Panc1 (cell line): ENCODE results near the gene RAPGEF5. TPM values are rescaled to one million over a fixed set of nuclear protein-coding genes. Genes with fewer than 3 reads are reported as not detected.

Experiments
- ATAC-seq: fragments of 200-7000 bp; cut with Tn5 transposase; 2 replicates; pipeline ENCODE4 v1.9.1; 2020; ENCODE audit warnings: mild to moderate bottlenecking, moderate library complexity
- BruUV-seq: library from RNA; stranded (reverse); fragments of 400-500 nt; replicated peaks from 2 replicates; lab custom pipeline; 2021; lab: Mats Ljungman, UMichigan
- CTCF ChIA-PET: fragments of 300-600 bp; sonication (Branson Sonifier 250); formaldehyde crosslinking; loops from one replicate; lab custom pipeline; 2022; ENCODE audit warnings: antibody characterized with exemption; lab: Charles Lee
- POLR2A ChIA-PET: fragments of 300-600 bp; sonication (Branson Sonifier 250); formaldehyde crosslinking; loops from one replicate; lab custom pipeline; 2022; ENCODE audit warnings: antibody characterized with exemption; lab: Charles Lee
- DNase-seq: peaks from one replicate; pipeline ENCODE4 v3.0.0-alpha.2; 2010; ENCODE audit warnings: low read depth, low spot score
- H3K27ac ChIP-seq: 2 replicates; pipeline ENCODE4 v1.5.1; 2011; ENCODE audit warnings: mild to moderate bottlenecking, low read length, inconsistent platforms
- H3K27me3 ChIP-seq: fragments of 200-500 bp; sonication (Bioruptor generic); 2 replicates; pipeline ENCODE4 v1.6.0; 2014; ENCODE audit warnings: low read length, inconsistent platforms; ENCODE audit not compliant: control insufficient read depth, insufficient read depth
- H3K36me3 ChIP-seq: fragments of 200-500 bp; sonication (Bioruptor generic); 2 replicates; pipeline ENCODE4 v1.5.1; 2014; ENCODE audit warnings: inconsistent platforms, mild to moderate bottlenecking, low read length, moderate library complexity; ENCODE audit not compliant: control insufficient read depth, insufficient read depth
- H3K4me1 ChIP-seq: 2 replicates; pipeline ENCODE4 v1.5.1; 2011; ENCODE audit warnings: inconsistent platforms, mild to moderate bottlenecking, low read length, moderate library complexity; ENCODE audit not compliant: control insufficient read depth, insufficient read depth
- H3K4me3 ChIP-seq, 2 experiments: 2 replicates each; pipeline ENCODE4 v1.5.1; 2011 to 2012; ENCODE audit warnings: low read depth in 2 of 2, low read length in 2 of 2, mild to moderate bottlenecking in 2 of 2, inconsistent platforms in 1 of 2, moderate library complexity in 1 of 2
- H3K9me3 ChIP-seq: fragments of 200-500 bp; sonication (Bioruptor generic); 2 replicates; pipeline ENCODE4 v1.5.1; 2014; ENCODE audit warnings: low read depth, mild to moderate bottlenecking, inconsistent platforms, low read length, moderate library complexity; ENCODE audit not compliant: control insufficient read depth, insufficient read depth
- CTCF ChIP-seq: fragments of 450-650 bp; IDR thresholded peaks from 2 replicates; pipeline ENCODE4 v1.5.1; 2017; ENCODE audit warnings: mild to moderate bottlenecking
- POLR2AphosphoS5 ChIP-seq: IDR thresholded peaks from 2 replicates; pipeline ENCODE4 v1.6.1; 2012; ENCODE audit warnings: mild to moderate bottlenecking, low read depth, low read length, moderate library complexity
- REST ChIP-seq, 2 experiments: IDR thresholded peaks; 2 replicates each; pipeline ENCODE4 v1.6.1; 2011 to 2012; ENCODE audit warnings: low read depth in 2 of 2, control low read depth in 1 of 2, low read length in 1 of 2, mild to moderate bottlenecking in 1 of 2, moderate library complexity in 1 of 2; ENCODE audit not compliant: insufficient read depth in 1 of 2
- SIN3A ChIP-seq: IDR thresholded peaks from 2 replicates; pipeline ENCODE4 v1.6.1; 2012; ENCODE audit warnings: low read depth, mild to moderate bottlenecking, low read length, moderate library complexity, borderline replicate concordance; ENCODE audit not compliant: insufficient read depth
- TCF7L2 ChIP-seq: IDR thresholded peaks from 2 replicates; pipeline ENCODE4 v1.6.1; 2011; ENCODE audit warnings: mild to moderate bottlenecking, low read depth, low read length, inconsistent platforms
- in situ Hi-C: cut with HindIII; loops from 2 replicates; pipeline ENCODE4 v1.10.0; 2016; ENCODE audit warnings: low sequenced_read_pairs, low pct_unique_long_range_greater_than_20kb
- intact Hi-C: fragments of 100-400 bp; cut with micrococcal nuclease; formaldehyde crosslinking; loops from one replicate; pipeline ENCODE4 v1.10.0; 2022; ENCODE audit not compliant: unreplicated experiment
- total RNA-seq: library from RNA; stranded (reverse); gene quantifications from one replicate; pipeline ENCODE4 v1.2.1, GENCODE V29; 2021; ENCODE audit not compliant: unreplicated experiment

Gene RAPGEF5
- total RNA-seq, 1 experiment from 2014 or later = 1.4 TPM

GRCh38 chr7:22185559-22185958 lies 171.4 kb downstream of the RAPGEF5 start:
- CTCF ChIA-PET = no interaction called here
- ATAC-seq (no peak), DNase-seq (no peak)
- no peaks in the 10 kb centered on the region for H3K9me3 ChIP-seq
- intact Hi-C loops (no loop called here), in situ Hi-C loops (no loop called here)
- POLR2A ChIA-PET = no interaction called here
- no peaks in the 10 kb centered on the region for H3K36me3 ChIP-seq
- H3K27ac ChIP-seq = no peak overlapping the region
- peaks cover 5% of the 10 kb centered on the region; the same call in 1 of the 2 replicates for H3K27me3 ChIP-seq
- TF ChIP-seq POLR2AphosphoS5 (no peak), SIN3A (no peak), TCF7L2 (no peak), REST (IDR thresholded peaks at IDR 0.05; ENCODE audit: insufficient read depth in 1 of 2, low read depth in 2 of 2, low read length in 1 of 2) (no peak), CTCF (no peak)
- no peak overlapping the region for H3K4me3 ChIP-seq
- no TSS peak for BruUV-seq
- no peaks in the 10 kb centered on the region for H3K4me1 ChIP-seq

GRCh38 chr7:22184549-22185199 lies 172.3 kb downstream of the RAPGEF5 start:
- intact Hi-C loops = no loop called here
- no peak for ATAC-seq

More at GRCh38 chr7:22184549-22185199, 172.3 kb downstream of the RAPGEF5 start:
- Histone ChIP-seq H3K9me3 (0 out of 2 replicates have a peak, but pooled peaks cover 4% of the 10 kb centered on the region), H3K27ac (no peak overlapping the region), H3K27me3 (peaks cover 5% of the 10 kb centered on the region; the same call in 1 of the 2 replicates), H3K36me3 (no peaks in the 10 kb centered on the region), H3K4me1 (no peaks in the 10 kb centered on the region), H3K4me3 (no peak overlapping the region)
- no peak for TF ChIP-seq SIN3A
- no peak for TF ChIP-seq REST (IDR thresholded peaks at IDR 0.05; ENCODE audit: insufficient read depth in 1 of 2, low read depth in 2 of 2, low read length in 1 of 2)
- TF ChIP-seq TCF7L2 = no peak
- TF ChIP-seq CTCF = no peak
- TF ChIP-seq POLR2AphosphoS5 = no peak
- BruUV-seq = no TSS peak
- no peak for DNase-seq
- in situ Hi-C loops = no loop called here
- ChIA-PET POLR2A (no interaction called here), CTCF (no interaction called here)
